ENCODE results near the gene SORCS2. TPM values are rescaled to one million over a fixed set of nuclear protein-coding genes. Genes with fewer than 3 reads are reported as not detected.

SORCS2 gene
- total and polyA plus RNA-seq, 2 of the 13 experiments (the other 11 are each of a cell fraction or from before 2014, with no cell fraction given), result 0.82 to 1.0 TPM

DNA sequence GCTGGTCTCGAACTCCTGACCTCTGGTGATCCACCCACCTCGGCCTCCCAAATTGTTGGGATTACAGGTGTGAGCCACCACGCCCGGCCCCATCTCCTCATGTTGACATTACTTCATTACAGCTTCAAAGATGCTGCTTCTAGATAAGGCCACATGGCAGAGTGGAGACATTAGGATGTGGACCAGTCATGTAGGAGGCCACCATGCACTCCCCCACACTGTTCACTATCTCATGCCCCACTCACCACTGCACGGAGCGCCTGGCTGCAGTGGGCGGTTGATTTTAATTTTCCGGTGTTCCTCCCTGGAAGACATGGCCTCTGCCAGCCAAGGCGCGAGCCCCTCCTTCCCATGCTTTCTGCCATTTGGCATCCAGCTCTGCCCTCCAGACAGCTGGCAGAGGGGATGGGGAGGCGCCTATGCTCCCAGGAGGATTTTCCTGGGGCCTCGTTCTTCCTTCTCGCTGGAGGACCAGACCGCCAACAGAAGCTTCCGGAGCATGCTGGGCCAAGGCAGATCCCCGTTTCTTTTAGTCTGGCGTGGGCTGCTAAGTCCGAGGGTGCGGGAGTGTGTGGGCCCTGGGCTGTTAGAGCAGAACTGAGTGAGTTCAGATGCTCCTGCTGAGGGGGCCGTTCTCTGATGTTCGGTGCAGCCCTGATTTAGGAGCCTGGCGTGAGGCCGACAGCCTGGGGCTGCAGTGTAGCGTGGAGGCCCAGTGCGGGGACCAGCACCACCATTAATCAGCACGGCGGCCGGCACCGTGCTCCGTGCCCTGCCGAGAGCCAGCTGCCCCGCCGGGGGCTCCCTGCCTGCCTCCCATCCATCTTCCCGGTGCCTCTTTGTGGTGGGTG lies 93.1 kb downstream of the SORCS2 start (continued):
- no peak for TF ChIP-seq SOX13 (IDR thresholded peaks at IDR 0.05)
- TF ChIP-seq SOX13 (CRISPR knock-in tag; conservative IDR thresholded peaks at IDR 0.05 in 1 of 2, IDR thresholded peaks at IDR 0.05 in 1 of 2), result no peak
- TF ChIP-seq TFE3 (CRISPR knock-in tag; IDR thresholded peaks at IDR 0.05), result no peak
- TF ChIP-seq MED8 (CRISPR knock-in tag; IDR thresholded peaks at IDR 0.05; ENCODE audit: insufficient replicate concordance), result no peak

GRCh38 chr4:7286170-7286569 lies 93.8 kb downstream of the SORCS2 start:
- Histone ChIP-seq H3K9me3 (ENCODE audit: low read length) (no peaks in the 10 kb centered on the region), H3K4me3 (replicated peaks in 1 of 3; ENCODE audit: insufficient read depth in 1 of 3, low read depth in 2 of 3, low read length in 3 of 3) (no peak overlapping the region), H4K20me1 (ENCODE audit: insufficient read depth, low read length) (no peaks in the 10 kb centered on the region), H3K79me2 (ENCODE audit: insufficient read depth, low read length) (no peaks in the 10 kb centered on the region), H3K4me1 (ENCODE audit: insufficient read depth, low read length) (no peaks in the 10 kb centered on the region), H3K27me3 (ENCODE audit: control insufficient read depth in 1 of 2, insufficient read depth in 2 of 2, low read length in 2 of 2) (peaks cover 5 to 64% of the 10 kb centered on the region in 2 experiments; a peak in 4 of 5 replicates), H3K4me2 (ENCODE audit: low read depth, low read length) (no peak overlapping the region), H3K36me3 (replicated peaks in 1 of 2; ENCODE audit: control insufficient read depth in 1 of 2, insufficient read depth in 2 of 2, low read length in 2 of 2) (no peaks in the 10 kb centered on the region), H3K9ac (ENCODE audit: insufficient read depth, low read depth, low read length) (no peak overlapping the region), H3K27ac (ENCODE audit: extremely low read length, insufficient read depth, low read length) (no peak overlapping the region), H2AFZ (ENCODE audit: low read length) (no peak overlapping the region)
- in situ Hi-C loops (cut with HindIII; ENCODE audit: extremely low pct_ligation_motif_present, low pct_unique_long_range_greater_than_20kb), result no loop called here
- TF ChIP-seq TEAD2 (CRISPR knock-in tag; IDR thresholded peaks at IDR 0.05) (no peak), ZNF780A (CRISPR knock-in tag; IDR thresholded peaks at IDR 0.05) (no peak), ZNF30 (CRISPR knock-in tag; IDR thresholded peaks at IDR 0.05) (no peak)
- TF ChIP-seq, protein P1, sequence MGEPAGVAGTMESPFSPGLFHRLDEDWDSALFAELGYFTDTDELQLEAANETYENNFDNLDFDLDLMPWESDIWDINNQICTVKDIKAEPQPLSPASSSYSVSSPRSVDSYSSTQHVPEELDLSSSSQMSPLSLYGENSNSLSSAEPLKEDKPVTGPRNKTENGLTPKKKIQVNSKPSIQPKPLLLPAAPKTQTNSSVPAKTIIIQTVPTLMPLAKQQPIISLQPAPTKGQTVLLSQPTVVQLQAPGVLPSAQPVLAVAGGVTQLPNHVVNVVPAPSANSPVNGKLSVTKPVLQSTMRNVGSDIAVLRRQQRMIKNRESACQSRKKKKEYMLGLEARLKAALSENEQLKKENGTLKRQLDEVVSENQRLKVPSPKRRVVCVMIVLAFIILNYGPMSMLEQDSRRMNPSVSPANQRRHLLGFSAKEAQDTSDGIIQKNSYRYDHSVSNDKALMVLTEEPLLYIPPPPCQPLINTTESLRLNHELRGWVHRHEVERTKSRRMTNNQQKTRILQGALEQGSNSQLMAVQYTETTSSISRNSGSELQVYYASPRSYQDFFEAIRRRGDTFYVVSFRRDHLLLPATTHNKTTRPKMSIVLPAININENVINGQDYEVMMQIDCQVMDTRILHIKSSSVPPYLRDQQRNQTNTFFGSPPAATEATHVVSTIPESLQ (CRISPR knock-in tag; conservative IDR thresholded peaks at IDR 0.05), result no peak
- BruUV-seq (replicated peaks), result no TSS peak
- ChIA-PET POLR2A (no interaction called here), CTCF (ENCODE audit: low intra/inter-chr PET ratio, low total read pairs) (no interaction called here)
- 49% methylated on average over 8 of the region's 14 CpGs for WGBS (ENCODE audit: low lambda C conversion rate)
- no peak for ATAC-seq
- FAIRE-seq, result no peak
- intact Hi-C loops (cut with micrococcal nuclease; ENCODE audit: unreplicated experiment), result no loop called here
- no peak for DNase-seq (ENCODE audit: low spot score)
